KOPT-K1 (cell line): ENCODE measurements around the gene UTS2B.

Experiments used
- H3K27ac ChIP-seq: fragments of 200-600 bp; sonication (generic); 2 replicates; pipeline ENCODE4 v1.5.1; 2016; ENCODE audit warnings: antibody characterized with exemption, mild to moderate bottlenecking, low read depth, low read length; ENCODE audit not compliant: poor library complexity, severe bottlenecking
- H3K36me3 ChIP-seq: fragments of 200-600 bp; sonication (generic); 2 replicates; pipeline ENCODE4 v1.5.1; 2017; ENCODE audit warnings: antibody characterized with exemption, mild to moderate bottlenecking, low read length, moderate library complexity; ENCODE audit not compliant: insufficient read depth
- H3K9me3 ChIP-seq: fragments of 200-600 bp; sonication (generic); 2 replicates; pipeline ENCODE4 v1.5.1; 2017; ENCODE audit warnings: antibody characterized with exemption, low read length, mild to moderate bottlenecking; ENCODE audit not compliant: insufficient read depth, poor library complexity, severe bottlenecking

The UTS2B gene

GRCh38 chr3:191340966-191341365, 10.6 kb upstream of the UTS2B start:
- Histone ChIP-seq H3K36me3 (no peaks in the 10 kb centered on the region), H3K9me3 (no peaks in the 10 kb centered on the region), H3K27ac (no peak overlapping the region)

- Histone ChIP-seq H3K9me3 (no peaks in the 10 kb centered on the region), H3K36me3 (no peaks in the 10 kb centered on the region), H3K27ac (no peak overlapping the region)
Observed at GRCh38 chr3:191340351-191340750, 10.0 kb upstream of the UTS2B start.

- no peaks in the 10 kb centered on the region for H3K9me3 ChIP-seq
- H3K36me3 ChIP-seq = no peaks in the 10 kb centered on the region
- no peak overlapping the region for H3K27ac ChIP-seq
Observed at GRCh38 chr3:191339316-191339917, 9.1 kb upstream of the UTS2B start.

- no peaks in the 10 kb centered on the region for H3K9me3 ChIP-seq
- H3K36me3 ChIP-seq = no peaks in the 10 kb centered on the region
- no peak overlapping the region for H3K27ac ChIP-seq
Observed at GRCh38 chr3:191338177-191338488, 7.8 kb upstream of the UTS2B start.

- no peaks in the 10 kb centered on the region for H3K9me3 ChIP-seq
- H3K27ac ChIP-seq = no peak overlapping the region
- no peaks in the 10 kb centered on the region for H3K36me3 ChIP-seq
Observed at GRCh38 chr3:191336833-191337232, 6.5 kb upstream of the UTS2B start.

GRCh38 chr3:191334346-191334893, 4.1 kb upstream of the UTS2B start:
- H3K9me3 ChIP-seq = no peaks in the 10 kb centered on the region
- no peak overlapping the region for H3K27ac ChIP-seq
- no peaks in the 10 kb centered on the region for H3K36me3 ChIP-seq

- Histone ChIP-seq H3K27ac (no peak overlapping the region), H3K9me3 (no peaks in the 10 kb centered on the region), H3K36me3 (no peaks in the 10 kb centered on the region)
Observed at GRCh38 chr3:191333298-191333880, 3.1 kb upstream of the UTS2B start.

GRCh38 chr3:191331388-191331787, 1.1 kb upstream of the UTS2B start:
- H3K9me3 ChIP-seq = no peaks in the 10 kb centered on the region
- no peak overlapping the region for H3K27ac ChIP-seq
- no peaks in the 10 kb centered on the region for H3K36me3 ChIP-seq

- H3K36me3 ChIP-seq = no peaks in the 10 kb centered on the region
- no peaks in the 10 kb centered on the region for H3K9me3 ChIP-seq
- no peak overlapping the region for H3K27ac ChIP-seq
Observed at GRCh38 chr3:191330530-191331048, 263 bp upstream of the UTS2B start.

- Histone ChIP-seq H3K9me3 (no peaks in the 10 kb centered on the region), H3K36me3 (no peaks in the 10 kb centered on the region), H3K27ac (no peak within 1 kb of the TSS)
Observed at GRCh38 chr3:191328962-191329653, 1.2 kb downstream of the UTS2B start, which contains the start of gene CCDC50. Gene CCDC50, plus strand, starts transcription at chr3:191329394. Its CDS starts 281 bp downstream, at chr3:191329675.

- H3K36me3 ChIP-seq = no peaks in the 10 kb centered on the region
- H3K9me3 ChIP-seq = no peaks in the 10 kb centered on the region
- H3K27ac ChIP-seq = no peak overlapping the region
Observed at GRCh38 chr3:191328383-191328961, 1.9 kb downstream of the UTS2B start.

GRCh38 chr3:191327526-191327925, 2.8 kb downstream of the UTS2B start:
- Histone ChIP-seq H3K9me3 (no peaks in the 10 kb centered on the region), H3K36me3 (no peaks in the 10 kb centered on the region), H3K27ac (no peak overlapping the region)

- H3K36me3 ChIP-seq = no peaks in the 10 kb centered on the region
- H3K9me3 ChIP-seq = no peaks in the 10 kb centered on the region
- H3K27ac ChIP-seq = no peak overlapping the region
Observed at GRCh38 chr3:191324936-191325335, 5.4 kb downstream of the UTS2B start.

- H3K9me3 ChIP-seq = no peaks in the 10 kb centered on the region
- no peaks in the 10 kb centered on the region for H3K36me3 ChIP-seq
- no peak overlapping the region for H3K27ac ChIP-seq
Observed at GRCh38 chr3:191321019-191321767, 9.1 kb downstream of the UTS2B start.

GRCh38 chr3:191320316-191320715, 10.0 kb downstream of the UTS2B start:
- Histone ChIP-seq H3K36me3 (no peaks in the 10 kb centered on the region), H3K9me3 (no peaks in the 10 kb centered on the region), H3K27ac (no peak overlapping the region)
